Measurements from ENCODE around the gene LRRC36. TPM values are rescaled to one million over a fixed set of nuclear protein-coding genes. Genes with fewer than 3 reads are reported as not detected.
A peak's percentile ranks its signal among the peaks of the same experiment; 100 is the strongest.

The LRRC36 gene
- total and polyA plus RNA-seq, 12 donors = 0.26 to 0.88 (median 0.42) TPM; not detected in 9

DNA sequence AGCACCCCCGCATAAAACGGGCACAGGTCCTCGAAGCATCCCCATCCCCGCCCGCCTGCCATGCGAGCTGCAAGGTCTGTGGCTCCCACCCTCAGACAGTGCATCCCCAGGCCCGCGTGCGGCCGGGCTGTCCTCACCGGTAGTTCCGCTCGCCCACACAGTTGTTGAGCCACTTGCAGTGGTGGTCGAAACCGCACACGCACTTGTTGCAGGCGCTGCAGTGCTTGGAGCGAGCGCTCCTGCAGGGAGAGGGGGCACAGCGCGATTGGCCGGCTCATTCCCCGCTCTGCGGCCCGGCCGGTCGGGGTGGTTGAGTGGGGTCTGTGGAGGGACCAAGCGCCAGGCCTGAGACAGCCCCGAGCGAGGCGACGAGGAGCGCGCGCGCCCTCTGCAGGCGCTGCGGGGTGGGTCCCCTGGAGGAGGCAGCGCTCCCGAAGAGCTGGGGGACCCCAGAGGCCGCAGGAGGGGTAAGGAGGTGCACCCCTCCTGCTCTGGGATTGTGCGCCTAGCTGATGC lies 72.7 kb downstream of the LRRC36 start:
- H3K4me3 ChIP-seq = peak overlapping the region in 5 of 10 donors; percentile 15 to 38 (median 24)
- H3K27ac ChIP-seq = peak overlapping the region in 5 of 10 donors; percentile 8 to 88 (median 85)
- no peaks in the 10 kb centered on the region for H3K36me3 ChIP-seq
- intact Hi-C loops (cut with DNase I) = loop anchor here in 4 of 10 donors (5.0 to 10.0 kb wide), 4 partner anchors 114 to 137 kb away; partner anchors contain the start of gene PLEKHG4 (in 1 of the 4)
- 28 to 29% methylated on average over 42 of the region's 42 CpGs for WGBS, 2 donors
- H3K27me3 ChIP-seq = peaks cover 0 to 39% (median 3%) of the 10 kb centered on the region in 7 donors
- DNase-seq (peak in 1 of 2 donors; percentile 69), ATAC-seq (peak; percentile 27 to 50 (median 35))
- H3K9me3 ChIP-seq = no peaks in the 10 kb centered on the region
- H3K4me1 ChIP-seq = peaks cover 23 to 58% (median 44%) of the 10 kb centered on the region in 9 donors
- TF ChIP-seq, protein P1, sequence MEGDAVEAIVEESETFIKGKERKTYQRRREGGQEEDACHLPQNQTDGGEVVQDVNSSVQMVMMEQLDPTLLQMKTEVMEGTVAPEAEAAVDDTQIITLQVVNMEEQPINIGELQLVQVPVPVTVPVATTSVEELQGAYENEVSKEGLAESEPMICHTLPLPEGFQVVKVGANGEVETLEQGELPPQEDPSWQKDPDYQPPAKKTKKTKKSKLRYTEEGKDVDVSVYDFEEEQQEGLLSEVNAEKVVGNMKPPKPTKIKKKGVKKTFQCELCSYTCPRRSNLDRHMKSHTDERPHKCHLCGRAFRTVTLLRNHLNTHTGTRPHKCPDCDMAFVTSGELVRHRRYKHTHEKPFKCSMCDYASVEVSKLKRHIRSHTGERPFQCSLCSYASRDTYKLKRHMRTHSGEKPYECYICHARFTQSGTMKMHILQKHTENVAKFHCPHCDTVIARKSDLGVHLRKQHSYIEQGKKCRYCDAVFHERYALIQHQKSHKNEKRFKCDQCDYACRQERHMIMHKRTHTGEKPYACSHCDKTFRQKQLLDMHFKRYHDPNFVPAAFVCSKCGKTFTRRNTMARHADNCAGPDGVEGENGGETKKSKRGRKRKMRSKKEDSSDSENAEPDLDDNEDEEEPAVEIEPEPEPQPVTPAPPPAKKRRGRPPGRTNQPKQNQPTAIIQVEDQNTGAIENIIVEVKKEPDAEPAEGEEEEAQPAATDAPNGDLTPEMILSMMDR (IDR thresholded peaks at IDR 0.05) = peak; percentile 54 to 89 (median 83)

DNA sequence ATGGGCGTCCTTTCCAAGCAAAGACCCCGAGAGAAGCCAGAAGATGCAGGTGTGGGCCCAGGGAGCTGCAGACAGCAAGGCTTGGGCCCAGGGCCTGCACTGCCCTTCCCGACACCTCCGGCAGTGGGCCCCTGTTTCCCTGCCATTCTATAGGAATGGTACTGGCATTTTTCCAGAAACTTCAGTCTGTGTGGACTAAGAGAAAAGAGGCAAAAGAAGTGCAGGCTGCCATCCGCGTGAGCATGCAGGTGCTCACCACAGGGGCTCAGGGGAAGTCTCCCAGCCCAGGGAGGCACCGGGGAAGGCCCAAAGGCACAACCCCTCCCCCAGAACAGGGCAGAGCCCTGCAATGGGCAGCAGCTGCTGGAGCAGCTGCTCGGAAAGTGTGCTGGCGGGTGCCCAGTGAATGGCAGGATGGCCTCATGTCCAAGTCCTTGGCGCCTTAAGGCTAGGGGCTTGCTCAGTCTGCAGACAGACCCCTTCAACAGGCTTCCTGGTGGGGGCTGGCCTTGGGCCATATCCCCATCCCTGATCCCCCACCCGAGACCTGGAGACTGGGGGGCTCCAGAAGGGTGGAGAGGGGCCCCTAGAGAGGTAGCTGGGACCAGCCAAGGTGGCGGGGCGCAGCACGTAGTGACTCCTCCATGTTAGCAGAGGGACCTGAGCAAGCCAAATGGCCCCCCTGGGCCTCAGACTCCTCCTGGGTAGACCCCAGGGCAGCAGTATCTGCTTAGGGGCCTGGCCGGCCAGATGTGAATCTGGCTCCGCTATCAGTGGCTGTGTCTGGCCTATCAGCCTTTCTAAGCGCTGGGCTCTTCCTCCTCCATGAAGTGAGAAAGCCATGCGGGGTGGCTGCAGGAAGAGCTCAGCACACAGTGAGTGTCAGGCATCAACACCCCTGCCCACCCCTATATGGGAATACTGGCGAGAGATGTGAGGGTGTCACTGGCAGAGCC lies 73.4 kb downstream of the LRRC36 start:
- H3K4me3 ChIP-seq = no peak overlapping the region
- H3K27ac ChIP-seq = no peak overlapping the region
- 79 to 80% methylated on average over 19 of the region's 19 CpGs for WGBS, 2 donors

DNA sequence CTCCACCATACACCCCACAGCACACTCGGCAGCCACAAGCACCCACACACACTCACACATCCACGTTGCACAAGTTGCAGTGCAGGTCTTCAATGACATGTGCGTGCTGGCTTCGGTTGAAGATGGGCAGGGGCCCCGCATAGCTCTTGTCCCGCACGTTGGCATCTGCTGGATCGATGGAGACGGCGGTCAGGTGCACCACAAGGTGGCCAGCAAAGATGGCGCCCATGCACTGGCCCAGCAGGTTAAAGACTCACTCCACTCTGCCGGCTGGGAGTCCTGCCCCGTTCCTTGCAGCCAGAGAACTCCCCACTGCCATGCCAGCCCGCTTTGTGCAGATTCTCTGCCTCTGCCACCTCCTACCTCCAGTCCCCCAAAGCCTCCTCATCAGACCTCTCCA lies 74.3 kb downstream of the LRRC36 start:
- intact Hi-C loops (cut with DNase I) = loop anchor here in 2 of 10 donors (5.0 to 10.0 kb wide), 2 partner anchors 124 to 136 kb away; partner anchors contain the start of gene PLEKHG4 (in 1 of the 2)
- H3K4me1 ChIP-seq = peaks cover 21 to 56% (median 35%) of the 10 kb centered on the region in 9 donors
- no peak for DNase-seq

More for the DNA sequence above, 73.4 kb downstream of the LRRC36 start:
- DNase-seq (no peak), ATAC-seq (no peak)
- H3K4me1 ChIP-seq = peaks cover 23 to 56% (median 38%) of the 10 kb centered on the region in 9 donors
- TF ChIP-seq, protein P1 (IDR thresholded peaks at IDR 0.05) = peak in 3 of 9 donors; percentile 27 to 36 (median 27)
- intact Hi-C loops (cut with DNase I) = loop anchor here in 6 of 10 donors (5.0 to 10.0 kb wide), 5 partner anchors 115 to 138 kb away; partner anchors contain the start of gene PLEKHG4 (in 2 of the 6)
- H3K36me3 ChIP-seq = no peaks in the 10 kb centered on the region
- H3K9me3 ChIP-seq = no peaks in the 10 kb centered on the region
- H3K27me3 ChIP-seq = peaks cover 0 to 32% (median under 1%) of the 10 kb centered on the region in 7 donors

More for the DNA sequence above, 74.3 kb downstream of the LRRC36 start:
- no peak for ATAC-seq
- Histone ChIP-seq H3K27ac (no peak overlapping the region), H3K27me3 (peaks cover 0 to 23% (median 0%) of the 10 kb centered on the region in 7 donors), H3K36me3 (no peaks in the 10 kb centered on the region), H3K9me3 (no peaks in the 10 kb centered on the region), H3K4me3 (no peak overlapping the region)
- TF ChIP-seq, protein P1 (IDR thresholded peaks at IDR 0.05) = no peak
- 95 to 96% methylated on average over 14 of the region's 14 CpGs for WGBS, 2 donors

Measured in heart right ventricle (tissue), 16 donors.